GM21529 (cell line): ENCODE measurements around the gene CNTN4.

Experiments used
- ATAC-seq: cut with Tn5 transposase; IDR thresholded peaks from one replicate; pipeline ENCODE4 v1.9.1; 2021; ENCODE audit not compliant: unreplicated experiment

CNTN4 gene

GRCh38 chr3:2261747-2262146 lies 163.1 kb downstream of the CNTN4 start:
- ATAC-seq = no peak

GRCh38 chr3:2262204-2262603 lies 163.5 kb downstream of the CNTN4 start:
- no peak for ATAC-seq

- no peak for ATAC-seq
Measured at GRCh38 chr3:2266606-2267005, 167.9 kb downstream of the CNTN4 start.

GRCh38 chr3:2268779-2269178 lies 170.1 kb downstream of the CNTN4 start:
- ATAC-seq = no peak

GRCh38 chr3:2274526-2274925 lies 175.9 kb downstream of the CNTN4 start:
- no peak for ATAC-seq

- no peak for ATAC-seq
Measured at GRCh38 chr3:2283818-2284217, 185.2 kb downstream of the CNTN4 start.

- no peak for ATAC-seq
Measured at GRCh38 chr3:2300938-2301337, 202.3 kb downstream of the CNTN4 start.

- no peak for ATAC-seq
Measured at GRCh38 chr3:2301361-2301760, 202.7 kb downstream of the CNTN4 start.

- no peak for ATAC-seq
Measured at GRCh38 chr3:2303566-2303965, 204.9 kb downstream of the CNTN4 start.

GRCh38 chr3:2311022-2311421 lies 212.4 kb downstream of the CNTN4 start:
- ATAC-seq = no peak

- ATAC-seq = no peak
Measured at GRCh38 chr3:2317521-2317920, 218.9 kb downstream of the CNTN4 start.

- ATAC-seq = no peak
Measured at GRCh38 chr3:2334921-2335320, 236.3 kb downstream of the CNTN4 start.

GRCh38 chr3:2343031-2343682 lies 244.5 kb downstream of the CNTN4 start:
- ATAC-seq = no peak

- no peak for ATAC-seq
Measured at GRCh38 chr3:2352134-2352762, 253.6 kb downstream of the CNTN4 start.

GRCh38 chr3:2354702-2355101 lies 256.0 kb downstream of the CNTN4 start:
- no peak for ATAC-seq

GRCh38 chr3:2356298-2356950 lies 257.8 kb downstream of the CNTN4 start:
- ATAC-seq = no peak

- ATAC-seq = no peak
Measured at GRCh38 chr3:2360815-2361214, 262.1 kb downstream of the CNTN4 start.

GRCh38 chr3:2362122-2362521 lies 263.5 kb downstream of the CNTN4 start:
- ATAC-seq = no peak

- no peak for ATAC-seq
Measured at GRCh38 chr3:2363854-2364253, 265.2 kb downstream of the CNTN4 start.

- ATAC-seq = no peak
Measured at GRCh38 chr3:2370317-2370716, 271.7 kb downstream of the CNTN4 start.

- no peak for ATAC-seq
Measured at GRCh38 chr3:2372306-2372705, 273.6 kb downstream of the CNTN4 start.

GRCh38 chr3:2375376-2375775 lies 276.7 kb downstream of the CNTN4 start:
- ATAC-seq = no peak
